Camera-type eye (tissue), 1 donor: ENCODE results near the gene KDF1. TPM values are rescaled to one million over a fixed set of nuclear protein-coding genes. Genes with fewer than 3 reads are reported as not detected.

Experiments
- total RNA-seq: library from RNA; depleted of rRNA; stranded (reverse); fragments of >200 nt; gene quantifications from one replicate; pipeline ENCODE4 v1.2.3, GENCODE V29; 2014

Gene KDF1
- total RNA-seq = 0.27 TPM

GRCh38 chr1:26959722-26960624, at the start of gene KDF1:
Gene KDF1 (minus strand): TSS chr1:26960468. CDS start chr1:26952380, 8,088 bp downstream.

GRCh38 chr1:26993237-26994019, 33.2 kb upstream of the KDF1 start, which contains the start of gene TRNP1:
Gene TRNP1 (plus strand): TSS chr1:26993692. CDS start chr1:26993787, 95 bp downstream.

GRCh38 chr1:26921540-26922430, 38.5 kb downstream of the KDF1 start, which contains the start of gene NUDC:
Gene NUDC (plus strand): TSS chr1:26921743. CDS start chr1:26921849, 106 bp downstream.

GRCh38 chr1:26913754-26914619, 46.3 kb downstream of the KDF1 start, which contains the start of gene NR0B2:
Gene NR0B2 (minus strand): TSS chr1:26913975. CDS start chr1:26913940, 35 bp downstream.

GRCh38 chr1:26900001-26900814, 60.1 kb downstream of the KDF1 start, which contains the start of gene GPATCH3:
Gene GPATCH3 (minus strand): TSS chr1:26900467. CDS start chr1:26900442, 25 bp downstream.

Other genes with a start within 250 kb of the KDF1 start
- gene PIGV, start 172.5 kb downstream of the KDF1 start, total RNA-seq = 11.0 TPM
- gene ZDHHC18, start 133.8 kb downstream of the KDF1 start, total RNA-seq = 20.8 TPM
- 8.5 TPM for gene SFN, start 97.3 kb downstream of the KDF1 start, total RNA-seq
- 15.1 TPM for gene GPN2, start 70.2 kb downstream of the KDF1 start, total RNA-seq
- gene GPATCH3, start 60.0 kb downstream of the KDF1 start, total RNA-seq = 13.9 TPM
- gene NR0B2, start 46.5 kb downstream of the KDF1 start, total RNA-seq = not detected
- 31.4 TPM for gene NUDC, start 38.7 kb downstream of the KDF1 start, total RNA-seq
- 20.7 TPM for gene TRNP1, start 33.2 kb upstream of the KDF1 start, total RNA-seq
- gene TENT5B, start 52.4 kb upstream of the KDF1 start, total RNA-seq = 2.1 TPM
- 8.5 TPM for gene SLC9A1, start 194.7 kb upstream of the KDF1 start, total RNA-seq